HEK293 (cell line): ENCODE results near the gene KLC1.
A peak's percentile ranks its signal among the peaks of the same experiment; 100 is the strongest.

ENCODE experiments used
- CTCF ChIA-PET: fragments of 350-600 bp; formaldehyde crosslinking; extraction: SDS; loops from one replicate; lab custom pipeline; 2021; ENCODE audit warnings: antibody characterized with exemption; lab: Yijun Ruan, JAX
- POLR2A ChIA-PET: fragments of 300-600 bp; formaldehyde crosslinking; extraction: SDS; loops from one replicate; lab custom pipeline; 2020; ENCODE audit warnings: antibody characterized with exemption, inconsistent platforms; lab: Yijun Ruan, JAX
- H3K27ac ChIP-seq: fragments of 200-500 bp; sonication (Bioruptor generic); 2 replicates; pipeline ENCODE4 v1.5.1; 2014; ENCODE audit warnings: low read depth, low read length, control low read depth, inconsistent platforms; ENCODE audit errors: extremely low read depth
- H3K36me3 ChIP-seq, 2 experiments: fragments of 200-500 bp in 1 of 2; sonication (Bioruptor generic) in 1 of 2; 1 replicate in 1 of 2; 2 replicates in 1 of 2; pipeline ENCODE4 v1.5.1; 2014 to 2017; ENCODE audit warnings: inconsistent platforms in 2 of 2, low read length in 2 of 2; ENCODE audit not compliant: control insufficient read depth in 2 of 2, insufficient read depth in 1 of 2
- H3K4me1 ChIP-seq: fragments of 200-500 bp; sonication (Bioruptor generic); 2 replicates; pipeline ENCODE4 v1.5.1; 2014; ENCODE audit warnings: mild to moderate bottlenecking, low read length, inconsistent platforms; ENCODE audit not compliant: control insufficient read depth, insufficient read depth
- H3K4me3 ChIP-seq: 2 replicates; pipeline ENCODE4 v1.5.1; 2011; ENCODE audit warnings: low read depth, mild to moderate bottlenecking, control low read depth, low read length, moderate library complexity
- H3K9me3 ChIP-seq: fragments of 200-500 bp; sonication (Bioruptor generic); 2 replicates; pipeline ENCODE4 v1.5.1; 2014; ENCODE audit warnings: low read depth, low read length, inconsistent platforms; ENCODE audit not compliant: control insufficient read depth, insufficient read depth
- GLI2 ChIP-seq: fragments of 450-650 bp; formaldehyde crosslinking; IDR thresholded peaks from 2 replicates; pipeline ENCODE4; 2017; ENCODE audit warnings: missing biosample characterization, missing genetic modification characterization, low read depth, borderline replicate concordance
- KLF9 ChIP-seq: fragments of 450-650 bp; formaldehyde crosslinking; IDR thresholded peaks from 2 replicates; pipeline ENCODE4 v1.5.1; 2016; ENCODE audit warnings: missing biosample characterization, missing genetic modification characterization, low read depth
- OVOL3 ChIP-seq: fragments of 450-650 bp; formaldehyde crosslinking; IDR thresholded peaks from 2 replicates; pipeline ENCODE4 v1.5.1; 2016; ENCODE audit warnings: missing biosample characterization, missing genetic modification characterization
- ZBTB20 ChIP-seq: fragments of 450-650 bp; formaldehyde crosslinking; IDR thresholded peaks from 2 replicates; pipeline ENCODE4 v1.5.1; 2016; ENCODE audit warnings: missing biosample characterization, missing genetic modification characterization
- ZBTB21 ChIP-seq: fragments of 450-650 bp; formaldehyde crosslinking; IDR thresholded peaks from 2 replicates; pipeline ENCODE4 v1.5.1; 2017; ENCODE audit warnings: missing biosample characterization, missing genetic modification characterization
- ZIC2 ChIP-seq: fragments of 450-650 bp; formaldehyde crosslinking; IDR thresholded peaks from 2 replicates; pipeline ENCODE4 v1.5.1; 2016; ENCODE audit warnings: missing biosample characterization, missing genetic modification characterization
- ZNF112 ChIP-seq: fragments of 450-650 bp; formaldehyde crosslinking; IDR thresholded peaks from 2 replicates; pipeline ENCODE4 v1.5.0; 2017; ENCODE audit warnings: missing biosample characterization, missing genetic modification characterization
- ZNF174 ChIP-seq: fragments of 450-650 bp; formaldehyde crosslinking; IDR thresholded peaks from 2 replicates; pipeline ENCODE4 v1.5.0; 2017; ENCODE audit warnings: missing biosample characterization, mild to moderate bottlenecking, missing genetic modification characterization
- ZNF341 ChIP-seq: fragments of 450-650 bp; formaldehyde crosslinking; IDR thresholded peaks from 2 replicates; pipeline ENCODE4; 2016; ENCODE audit warnings: low read depth, missing biosample characterization, missing genetic modification characterization
- ZNF558 ChIP-seq: fragments of 450-650 bp; formaldehyde crosslinking; IDR thresholded peaks from 2 replicates; pipeline ENCODE4 v1.5.1; 2016; ENCODE audit warnings: missing biosample characterization, missing genetic modification characterization
- ZNF654 ChIP-seq: fragments of 450-650 bp; formaldehyde crosslinking; IDR thresholded peaks from 2 replicates; pipeline ENCODE4 v1.5.1; 2016; ENCODE audit warnings: low read depth, missing biosample characterization, missing genetic modification characterization
- ZNF658 ChIP-seq: fragments of 450-650 bp; formaldehyde crosslinking; IDR thresholded peaks from 2 replicates; pipeline ENCODE4; 2016; ENCODE audit warnings: missing biosample characterization, missing genetic modification characterization
- ZNF670 ChIP-seq: fragments of 450-650 bp; formaldehyde crosslinking; IDR thresholded peaks from 2 replicates; pipeline ENCODE4 v1.5.1; 2016; ENCODE audit warnings: missing biosample characterization, missing genetic modification characterization, low read depth
- ZNF776 ChIP-seq: fragments of 450-650 bp; formaldehyde crosslinking; IDR thresholded peaks from 2 replicates; pipeline ENCODE4 v1.5.0; 2017; ENCODE audit warnings: missing biosample characterization, missing genetic modification characterization, borderline replicate concordance
- TF ChIP-seq, protein P1 (sequence below): fragments of 450-650 bp; formaldehyde crosslinking; IDR thresholded peaks from 2 replicates; pipeline ENCODE4 v1.5.1; 2016; ENCODE audit warnings: missing biosample characterization, missing genetic modification characterization
- TF ChIP-seq, protein P2 (sequence below): fragments of 450-650 bp; formaldehyde crosslinking; IDR thresholded peaks from 2 replicates; pipeline ENCODE4 v1.5.1; 2016; ENCODE audit warnings: missing biosample characterization, missing genetic modification characterization
- TF ChIP-seq, protein P3 (sequence below): fragments of 450-650 bp; formaldehyde crosslinking; IDR thresholded peaks from 2 replicates; pipeline ENCODE4 v1.5.1; 2016; ENCODE audit warnings: missing biosample characterization, missing genetic modification characterization
- TF ChIP-seq, protein P4 (sequence below): fragments of 450-650 bp; formaldehyde crosslinking; IDR thresholded peaks from 2 replicates; pipeline ENCODE4 v1.5.1; 2016; ENCODE audit warnings: missing biosample characterization, missing genetic modification characterization
- TF ChIP-seq, protein P5 (sequence below): fragments of 450-650 bp; formaldehyde crosslinking; IDR thresholded peaks from 2 replicates; pipeline ENCODE4 v1.5.1; 2016; ENCODE audit warnings: missing biosample characterization, missing genetic modification characterization
- TF ChIP-seq, protein P6 (sequence below): fragments of 450-650 bp; formaldehyde crosslinking; IDR thresholded peaks from 2 replicates; pipeline ENCODE4 v1.5.1; 2016; ENCODE audit warnings: missing biosample characterization, missing genetic modification characterization, low read depth

Gene KLC1

DNA sequence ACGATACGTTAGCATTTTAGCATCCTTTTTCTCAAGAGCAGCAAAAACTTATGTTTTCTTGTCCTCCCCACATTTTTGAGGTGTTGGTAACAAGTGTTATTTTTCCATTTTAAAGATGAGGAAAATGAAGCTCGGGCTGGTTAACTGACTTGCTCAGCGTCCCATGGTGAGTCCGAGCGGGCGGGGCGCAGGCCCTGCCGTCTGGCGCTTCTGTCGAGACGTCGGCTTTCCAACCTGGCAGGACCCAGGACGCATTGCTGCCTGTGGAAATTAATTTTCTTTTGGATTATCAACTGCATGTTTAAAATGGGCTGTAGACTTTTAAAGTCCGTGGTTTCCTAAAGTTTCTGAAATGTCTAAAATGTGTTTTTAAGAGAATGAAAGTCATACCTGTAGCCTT is 55.9 kb downstream of the KLC1 start (continued):
- TF ChIP-seq ZNF174 (tag by site-specific recombination) (no peak), GLI2 (tag by site-specific recombination) (no peak), KLF9 (tag by site-specific recombination) (no peak), ZNF658 (tag by site-specific recombination) (no peak)
- TF ChIP-seq, all 188 proteins: peak for 0

DNA sequence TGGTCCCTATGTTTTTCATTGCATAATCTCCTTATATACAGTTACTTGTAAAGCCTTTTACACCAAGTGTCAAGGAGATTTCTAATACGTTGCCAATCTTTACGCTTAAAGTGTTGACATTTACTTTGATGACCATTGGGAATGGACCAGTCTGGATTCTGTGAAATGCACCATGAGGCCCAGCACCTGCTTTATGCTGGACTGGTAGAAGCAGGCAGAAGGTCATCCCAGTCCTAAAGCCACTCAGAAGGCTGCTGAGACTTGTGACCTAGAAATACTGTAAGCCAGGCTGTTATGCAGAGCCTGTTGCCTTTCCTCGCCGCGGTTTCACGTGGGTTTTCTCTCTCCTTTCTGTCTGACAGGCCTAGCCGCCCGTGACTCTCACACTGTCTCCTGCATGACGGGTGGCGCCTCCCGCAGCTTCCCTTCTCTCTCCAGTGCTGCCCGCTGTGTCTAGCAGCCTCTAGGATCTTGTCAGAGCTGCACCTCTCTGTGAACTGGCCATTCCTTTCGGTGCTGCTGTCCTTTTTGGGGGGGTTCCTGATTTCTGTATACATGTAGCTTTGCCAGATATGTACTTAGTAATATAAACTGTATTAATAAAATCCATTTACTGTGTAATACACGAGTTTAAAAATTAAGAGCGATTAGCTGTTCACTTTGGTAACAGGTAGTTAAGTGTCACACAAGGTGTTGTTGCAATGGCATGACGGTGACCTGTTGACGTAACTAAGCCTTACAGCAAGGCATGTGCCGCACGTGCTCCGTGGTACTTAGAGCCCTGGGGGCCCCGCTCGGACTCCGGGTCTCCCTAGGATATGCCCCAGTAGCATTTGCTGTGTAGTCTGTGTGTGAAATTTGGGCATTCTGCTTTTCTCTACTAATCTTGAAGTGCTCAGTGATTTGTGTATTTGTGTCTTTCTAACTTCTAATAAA is 56.5 kb downstream of the KLC1 start:
- Histone ChIP-seq H3K36me3 (peaks cover 31 to 92% of the 10 kb centered on the region in 2 experiments), H3K4me1 (no peaks in the 10 kb centered on the region), H3K4me3 (no peak overlapping the region), H3K9me3 (no peaks in the 10 kb centered on the region), H3K27ac (no peak overlapping the region)
- CTCF ChIA-PET = interaction anchor here (0.5 to 1.6 kb wide), 2 partner anchors 8 to 113 kb away, joined by 3 read pairs; no protein-coding TSS in a partner anchor
- POLR2A ChIA-PET = interaction anchor here (0.7 kb wide), 1 partner anchor 255 kb away, joined by 3 read pairs; no protein-coding TSS in a partner anchor
- TF ChIP-seq, protein P1, sequence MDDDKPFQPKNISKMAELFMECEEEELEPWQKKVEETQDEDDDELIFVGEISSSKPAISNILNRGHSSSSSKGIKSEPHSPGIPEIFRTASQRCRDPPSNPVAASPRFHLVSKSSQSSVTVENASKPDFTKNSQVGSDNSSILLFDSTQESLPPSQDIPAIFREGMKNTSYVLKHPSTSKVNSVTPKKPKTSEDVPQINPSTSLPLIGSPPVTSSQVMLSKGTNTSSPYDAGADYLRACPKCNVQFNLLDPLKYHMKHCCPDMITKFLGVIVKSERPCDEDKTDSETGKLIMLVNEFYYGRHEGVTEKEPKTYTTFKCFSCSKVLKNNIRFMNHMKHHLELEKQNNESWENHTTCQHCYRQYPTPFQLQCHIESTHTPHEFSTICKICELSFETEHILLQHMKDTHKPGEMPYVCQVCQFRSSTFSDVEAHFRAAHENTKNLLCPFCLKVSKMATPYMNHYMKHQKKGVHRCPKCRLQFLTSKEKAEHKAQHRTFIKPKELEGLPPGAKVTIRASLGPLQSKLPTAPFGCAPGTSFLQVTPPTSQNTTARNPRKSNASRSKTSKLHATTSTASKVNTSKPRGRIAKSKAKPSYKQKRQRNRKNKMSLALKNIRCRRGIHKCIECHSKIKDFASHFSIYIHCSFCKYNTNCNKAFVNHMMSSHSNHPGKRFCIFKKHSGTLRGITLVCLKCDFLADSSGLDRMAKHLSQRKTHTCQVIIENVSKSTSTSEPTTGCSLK = no peak
- TF ChIP-seq ZNF558 = 0 out of 2 replicates have a peak, but pooled peaks have one; percentile 39
- no peak for TF ChIP-seq ZNF776 (tag by site-specific recombination)
- no peak for TF ChIP-seq ZIC2 (tag by site-specific recombination)
- TF ChIP-seq, protein P2, sequence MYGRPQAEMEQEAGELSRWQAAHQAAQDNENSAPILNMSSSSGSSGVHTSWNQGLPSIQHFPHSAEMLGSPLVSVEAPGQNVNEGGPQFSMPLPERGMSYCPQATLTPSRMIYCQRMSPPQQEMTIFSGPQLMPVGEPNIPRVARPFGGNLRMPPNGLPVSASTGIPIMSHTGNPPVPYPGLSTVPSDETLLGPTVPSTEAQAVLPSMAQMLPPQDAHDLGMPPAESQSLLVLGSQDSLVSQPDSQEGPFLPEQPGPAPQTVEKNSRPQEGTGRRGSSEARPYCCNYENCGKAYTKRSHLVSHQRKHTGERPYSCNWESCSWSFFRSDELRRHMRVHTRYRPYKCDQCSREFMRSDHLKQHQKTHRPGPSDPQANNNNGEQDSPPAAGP (tag by site-specific recombination) = no peak
- TF ChIP-seq ZNF670 = no peak

DNA sequence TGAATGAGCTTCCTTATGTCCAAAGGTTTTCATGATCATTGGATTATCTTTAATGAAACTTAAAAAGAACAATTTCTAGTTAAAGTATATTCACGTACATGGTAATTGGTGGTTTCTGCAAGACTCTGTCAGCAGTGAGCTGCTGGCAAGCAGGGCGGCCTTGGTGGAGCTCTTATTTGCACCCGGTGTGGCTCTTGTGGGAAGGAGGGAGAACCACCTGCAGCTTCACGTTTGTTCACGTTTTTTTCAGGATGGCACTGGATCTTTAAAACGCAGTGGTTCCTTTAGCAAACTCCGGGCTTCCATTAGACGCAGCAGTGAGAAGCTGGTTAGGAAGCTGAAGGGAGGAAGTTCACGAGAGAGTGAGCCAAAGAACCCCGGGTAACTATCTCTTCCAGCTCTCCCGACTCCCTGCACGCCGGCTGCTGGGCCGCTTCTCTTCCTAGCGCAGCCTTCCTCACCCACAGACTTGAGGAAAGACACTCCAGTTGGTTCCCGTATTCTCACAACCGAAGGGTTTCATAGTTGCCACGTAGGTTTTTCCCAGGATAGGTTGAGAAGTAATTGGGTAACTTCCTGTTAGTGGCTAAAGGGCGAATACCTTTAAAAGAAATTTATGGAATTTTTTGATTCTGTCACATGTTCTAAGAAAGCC is 57.9 kb downstream of the KLC1 start:
- H3K27ac ChIP-seq = no peak overlapping the region
- no peak overlapping the region for H3K4me3 ChIP-seq
- H3K36me3 ChIP-seq = peaks cover 33 to 82% of the 10 kb centered on the region in 2 experiments
- H3K9me3 ChIP-seq = no peaks in the 10 kb centered on the region
- H3K4me1 ChIP-seq = no peaks in the 10 kb centered on the region
- ChIA-PET CTCF (interaction anchor here (1.6 kb wide), 1 partner anchor 10 kb away, joined by 3 read pairs; no protein-coding TSS in a partner anchor), POLR2A (no interaction called here)
- TF ChIP-seq ZNF341 (tag by site-specific recombination) (no peak), ZBTB21 (tag by site-specific recombination) (no peak), OVOL3 (tag by site-specific recombination) (no peak), ZNF654 (no peak), ZNF112 (tag by site-specific recombination) (no peak), ZBTB20 (tag by site-specific recombination) (no peak)
- TF ChIP-seq, protein P3, sequence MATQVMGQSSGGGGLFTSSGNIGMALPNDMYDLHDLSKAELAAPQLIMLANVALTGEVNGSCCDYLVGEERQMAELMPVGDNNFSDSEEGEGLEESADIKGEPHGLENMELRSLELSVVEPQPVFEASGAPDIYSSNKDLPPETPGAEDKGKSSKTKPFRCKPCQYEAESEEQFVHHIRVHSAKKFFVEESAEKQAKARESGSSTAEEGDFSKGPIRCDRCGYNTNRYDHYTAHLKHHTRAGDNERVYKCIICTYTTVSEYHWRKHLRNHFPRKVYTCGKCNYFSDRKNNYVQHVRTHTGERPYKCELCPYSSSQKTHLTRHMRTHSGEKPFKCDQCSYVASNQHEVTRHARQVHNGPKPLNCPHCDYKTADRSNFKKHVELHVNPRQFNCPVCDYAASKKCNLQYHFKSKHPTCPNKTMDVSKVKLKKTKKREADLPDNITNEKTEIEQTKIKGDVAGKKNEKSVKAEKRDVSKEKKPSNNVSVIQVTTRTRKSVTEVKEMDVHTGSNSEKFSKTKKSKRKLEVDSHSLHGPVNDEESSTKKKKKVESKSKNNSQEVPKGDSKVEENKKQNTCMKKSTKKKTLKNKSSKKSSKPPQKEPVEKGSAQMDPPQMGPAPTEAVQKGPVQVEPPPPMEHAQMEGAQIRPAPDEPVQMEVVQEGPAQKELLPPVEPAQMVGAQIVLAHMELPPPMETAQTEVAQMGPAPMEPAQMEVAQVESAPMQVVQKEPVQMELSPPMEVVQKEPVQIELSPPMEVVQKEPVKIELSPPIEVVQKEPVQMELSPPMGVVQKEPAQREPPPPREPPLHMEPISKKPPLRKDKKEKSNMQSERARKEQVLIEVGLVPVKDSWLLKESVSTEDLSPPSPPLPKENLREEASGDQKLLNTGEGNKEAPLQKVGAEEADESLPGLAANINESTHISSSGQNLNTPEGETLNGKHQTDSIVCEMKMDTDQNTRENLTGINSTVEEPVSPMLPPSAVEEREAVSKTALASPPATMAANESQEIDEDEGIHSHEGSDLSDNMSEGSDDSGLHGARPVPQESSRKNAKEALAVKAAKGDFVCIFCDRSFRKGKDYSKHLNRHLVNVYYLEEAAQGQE (tag by site-specific recombination) = no peak
- TF ChIP-seq, protein P4, sequence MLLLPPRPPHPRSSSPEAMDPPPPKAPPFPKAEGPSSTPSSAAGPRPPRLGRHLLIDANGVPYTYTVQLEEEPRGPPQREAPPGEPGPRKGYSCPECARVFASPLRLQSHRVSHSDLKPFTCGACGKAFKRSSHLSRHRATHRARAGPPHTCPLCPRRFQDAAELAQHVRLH = no peak
- TF ChIP-seq, protein P5, sequence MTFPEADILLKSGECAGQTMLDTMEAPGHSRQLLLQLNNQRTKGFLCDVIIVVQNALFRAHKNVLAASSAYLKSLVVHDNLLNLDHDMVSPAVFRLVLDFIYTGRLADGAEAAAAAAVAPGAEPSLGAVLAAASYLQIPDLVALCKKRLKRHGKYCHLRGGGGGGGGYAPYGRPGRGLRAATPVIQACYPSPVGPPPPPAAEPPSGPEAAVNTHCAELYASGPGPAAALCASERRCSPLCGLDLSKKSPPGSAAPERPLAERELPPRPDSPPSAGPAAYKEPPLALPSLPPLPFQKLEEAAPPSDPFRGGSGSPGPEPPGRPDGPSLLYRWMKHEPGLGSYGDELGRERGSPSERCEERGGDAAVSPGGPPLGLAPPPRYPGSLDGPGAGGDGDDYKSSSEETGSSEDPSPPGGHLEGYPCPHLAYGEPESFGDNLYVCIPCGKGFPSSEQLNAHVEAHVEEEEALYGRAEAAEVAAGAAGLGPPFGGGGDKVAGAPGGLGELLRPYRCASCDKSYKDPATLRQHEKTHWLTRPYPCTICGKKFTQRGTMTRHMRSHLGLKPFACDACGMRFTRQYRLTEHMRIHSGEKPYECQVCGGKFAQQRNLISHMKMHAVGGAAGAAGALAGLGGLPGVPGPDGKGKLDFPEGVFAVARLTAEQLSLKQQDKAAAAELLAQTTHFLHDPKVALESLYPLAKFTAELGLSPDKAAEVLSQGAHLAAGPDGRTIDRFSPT (tag by site-specific recombination) = no peak
- TF ChIP-seq, protein P6, sequence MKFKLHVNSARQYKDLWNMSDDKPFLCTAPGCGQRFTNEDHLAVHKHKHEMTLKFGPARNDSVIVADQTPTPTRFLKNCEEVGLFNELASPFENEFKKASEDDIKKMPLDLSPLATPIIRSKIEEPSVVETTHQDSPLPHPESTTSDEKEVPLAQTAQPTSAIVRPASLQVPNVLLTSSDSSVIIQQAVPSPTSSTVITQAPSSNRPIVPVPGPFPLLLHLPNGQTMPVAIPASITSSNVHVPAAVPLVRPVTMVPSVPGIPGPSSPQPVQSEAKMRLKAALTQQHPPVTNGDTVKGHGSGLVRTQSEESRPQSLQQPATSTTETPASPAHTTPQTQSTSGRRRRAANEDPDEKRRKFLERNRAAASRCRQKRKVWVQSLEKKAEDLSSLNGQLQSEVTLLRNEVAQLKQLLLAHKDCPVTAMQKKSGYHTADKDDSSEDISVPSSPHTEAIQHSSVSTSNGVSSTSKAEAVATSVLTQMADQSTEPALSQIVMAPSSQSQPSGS = no peak
